Measurements from ENCODE around the gene GNAS.

Gene GNAS

DNA sequence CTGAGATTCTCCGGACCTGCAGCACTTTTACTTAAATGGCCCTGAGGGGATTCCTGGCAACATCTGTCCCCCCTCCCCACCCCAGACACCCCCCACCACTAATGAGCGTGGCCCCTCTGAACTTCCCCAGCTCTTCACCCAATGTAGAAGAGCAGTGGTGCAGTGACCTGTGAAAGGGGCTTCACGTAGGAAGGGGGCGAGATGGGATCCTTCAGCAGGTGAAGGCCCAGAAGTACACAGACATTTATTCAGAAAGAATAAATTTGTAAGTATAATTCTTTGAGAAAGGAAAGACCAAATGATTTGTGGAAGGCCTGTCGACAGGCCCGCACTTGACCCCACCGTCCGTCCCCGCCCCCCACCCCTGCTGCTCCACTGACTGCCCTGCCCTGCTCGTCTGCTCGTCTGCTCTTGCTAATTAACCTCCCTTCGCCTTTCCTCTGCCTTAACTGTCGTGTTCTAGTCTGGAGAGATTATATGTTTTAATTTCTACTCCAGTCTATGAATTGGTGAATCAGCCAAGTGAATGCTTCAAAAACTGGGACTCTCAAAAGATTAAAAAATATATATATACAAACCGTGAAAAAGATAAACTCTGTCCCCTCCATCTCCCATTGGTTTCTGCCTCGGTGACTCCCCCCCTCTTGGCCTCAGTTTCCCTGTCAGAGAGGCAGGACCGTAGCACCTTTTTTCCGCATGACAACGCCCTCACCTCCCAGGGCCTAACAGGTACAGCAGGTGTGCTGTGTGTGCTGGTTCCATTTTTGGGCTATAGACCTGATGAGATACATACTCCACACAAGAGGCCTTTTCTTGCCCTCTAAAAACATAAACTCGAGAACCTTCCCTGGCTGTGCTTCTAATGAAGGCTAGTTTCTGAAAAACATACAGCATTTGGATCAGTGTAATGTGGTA, 49.2 kb downstream of the GNAS start:
- no peak for DNase-seq

DNA sequence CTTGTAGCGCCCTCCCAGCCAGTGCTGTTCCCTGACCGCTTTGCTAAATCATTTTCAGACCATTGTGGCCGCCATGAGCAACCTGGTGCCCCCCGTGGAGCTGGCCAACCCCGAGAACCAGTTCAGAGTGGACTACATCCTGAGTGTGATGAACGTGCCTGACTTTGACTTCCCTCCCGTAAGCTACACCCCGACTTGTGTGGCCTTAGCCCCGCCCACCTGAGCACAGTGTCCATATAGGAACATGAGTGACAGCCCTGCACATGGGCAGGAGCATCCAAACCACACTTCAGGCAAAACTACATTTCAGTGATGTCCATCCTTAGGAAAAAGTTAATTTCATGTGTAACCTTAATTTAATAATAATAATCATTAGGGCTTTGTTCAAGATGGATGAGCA, 51.1 kb downstream of the GNAS start:
- DNase-seq: no peak

DNA sequence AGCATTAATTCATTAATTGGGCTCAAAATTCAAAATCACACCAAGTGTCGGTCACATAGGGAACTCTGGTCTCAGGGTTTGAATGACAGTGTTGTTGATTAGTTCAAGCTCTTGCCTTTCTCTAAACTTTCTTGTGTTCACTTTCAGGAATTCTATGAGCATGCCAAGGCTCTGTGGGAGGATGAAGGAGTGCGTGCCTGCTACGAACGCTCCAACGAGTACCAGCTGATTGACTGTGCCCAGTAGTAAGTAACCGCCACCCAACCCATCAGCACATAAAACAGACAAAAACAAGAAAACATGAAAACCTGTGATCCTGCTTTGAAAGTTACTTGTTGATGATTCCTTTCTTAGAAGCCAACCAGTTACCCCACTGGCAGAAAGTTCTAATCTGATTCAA, 52.7 kb downstream of the GNAS start:
- no peak for DNase-seq

GRCh38 chr20:58906111-58906510, 53.6 kb downstream of the GNAS start:
- no peak for DNase-seq

DNA sequence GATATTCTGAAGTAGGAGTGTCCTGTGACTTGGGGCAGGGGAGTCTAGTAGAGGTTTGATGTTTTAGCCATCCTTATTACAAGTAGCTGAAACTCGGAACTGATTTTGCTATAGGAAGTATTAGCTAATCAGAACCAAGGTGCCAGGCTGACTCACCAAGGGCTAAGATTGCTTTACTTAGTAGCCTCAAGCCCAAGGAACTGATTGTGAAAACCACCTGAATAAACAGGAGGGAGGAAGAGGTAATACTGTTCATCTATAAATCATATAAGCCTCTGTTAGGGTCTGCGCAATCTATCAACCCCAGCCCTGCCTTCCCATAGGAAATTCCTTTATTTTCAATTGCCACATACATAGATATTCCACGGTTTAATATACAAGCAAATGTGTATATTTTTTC, 54.4 kb downstream of the GNAS start:
- DNase-seq: no peak

DNA sequence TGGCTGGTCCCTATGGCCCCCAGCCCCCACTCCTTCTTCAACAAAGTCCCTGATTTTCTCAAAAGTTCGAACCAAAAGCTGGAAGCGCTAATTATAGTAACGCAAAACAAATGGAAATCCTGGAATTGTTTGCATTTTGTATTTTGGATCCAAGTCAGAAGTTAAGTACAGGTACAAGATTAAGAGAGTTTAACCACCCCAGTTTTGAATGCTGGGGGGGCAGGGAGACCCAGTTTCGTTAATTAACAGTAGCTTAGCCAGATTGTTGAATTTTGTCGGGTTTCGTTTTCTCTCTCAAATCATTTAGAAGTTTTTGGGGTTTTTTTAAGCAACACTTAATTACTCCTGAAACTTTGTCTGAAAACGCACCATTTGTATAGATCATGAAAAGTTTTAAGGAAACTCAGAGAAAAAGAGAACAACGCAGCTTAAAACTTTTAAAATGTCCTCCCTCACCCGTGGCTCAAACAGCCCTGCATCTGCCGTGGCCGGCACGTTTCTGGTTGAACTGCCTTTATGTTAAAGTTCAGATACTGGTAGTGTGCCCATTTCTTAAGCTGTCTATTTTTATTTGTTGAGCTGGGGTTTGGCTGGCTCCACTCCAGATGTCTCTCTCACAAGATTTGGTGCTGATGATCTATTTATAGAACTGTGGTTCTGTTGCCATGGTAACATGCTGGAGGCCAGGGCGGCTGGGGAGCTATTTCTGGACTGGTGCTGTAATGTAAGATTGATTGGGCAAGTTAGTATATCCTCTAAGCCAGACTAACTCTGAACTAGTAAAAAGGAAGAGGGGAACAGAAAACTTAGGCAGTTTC, 55.0 kb downstream of the GNAS start:
- peak; percentile 65 to 86 for DNase-seq

- DNase-seq: no peak
Observed at GRCh38 chr20:58908221-58908620, 55.7 kb downstream of the GNAS start.

GRCh38 chr20:58908941-58909340, 56.4 kb downstream of the GNAS start:
- DNase-seq: no peak

GRCh38 chr20:58909585-58909984, 57.1 kb downstream of the GNAS start:
- DNase-seq: no peak

- no peak for DNase-seq
Observed at GRCh38 chr20:58910473-58910872, 58.0 kb downstream of the GNAS start.

- DNase-seq: no peak
Observed at GRCh38 chr20:58911309-58911708, 58.8 kb downstream of the GNAS start.

DNA sequence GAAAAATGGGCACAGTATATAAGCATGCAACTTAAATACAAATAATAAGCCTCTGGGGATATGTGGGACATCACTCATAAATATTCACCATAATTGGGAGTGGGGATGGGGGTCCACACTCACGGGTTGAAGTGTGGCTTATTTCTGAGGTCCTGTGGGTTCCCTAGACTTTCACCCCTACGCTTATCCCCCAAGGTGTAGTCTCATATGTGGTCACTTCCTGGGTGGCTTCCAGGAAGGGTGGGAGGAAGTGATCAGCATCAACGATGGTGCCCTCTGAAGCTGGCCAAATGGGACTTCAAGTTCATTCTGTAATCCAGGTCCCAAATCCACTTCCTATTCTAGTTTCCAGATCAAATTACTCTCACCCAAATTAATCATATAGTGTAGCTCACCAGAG, 59.5 kb downstream of the GNAS start:
- no peak for DNase-seq

DNA sequence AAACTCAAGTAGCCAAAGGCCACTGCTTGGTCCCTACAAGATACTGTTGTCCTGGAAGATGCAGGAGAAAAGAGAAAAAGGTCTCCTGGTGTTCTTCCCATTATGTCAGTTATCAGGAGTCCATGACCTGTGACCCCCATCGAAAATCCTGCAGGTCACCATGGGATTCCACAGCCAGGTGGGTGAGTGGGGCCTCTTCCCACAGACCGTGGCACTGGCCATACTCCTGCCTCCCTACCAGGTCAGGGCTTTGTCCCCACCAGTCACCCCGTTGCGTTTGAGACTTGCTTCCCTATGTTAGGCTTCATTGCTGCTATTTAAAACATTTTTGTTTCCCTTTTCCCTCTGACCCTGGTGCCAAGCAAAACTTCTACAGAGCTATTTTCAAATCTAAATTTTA, 60.6 kb downstream of the GNAS start:
- no peak for DNase-seq

GRCh38 chr20:58918621-58919020, 66.1 kb downstream of the GNAS start:
- DNase-seq: no peak

- DNase-seq: peak; percentile 66 to 70
Observed at GRCh38 chr20:58921564-58921963, 69.0 kb downstream of the GNAS start.

- DNase-seq: no peak
Observed at GRCh38 chr20:58922036-58922435, 69.5 kb downstream of the GNAS start.

DNA sequence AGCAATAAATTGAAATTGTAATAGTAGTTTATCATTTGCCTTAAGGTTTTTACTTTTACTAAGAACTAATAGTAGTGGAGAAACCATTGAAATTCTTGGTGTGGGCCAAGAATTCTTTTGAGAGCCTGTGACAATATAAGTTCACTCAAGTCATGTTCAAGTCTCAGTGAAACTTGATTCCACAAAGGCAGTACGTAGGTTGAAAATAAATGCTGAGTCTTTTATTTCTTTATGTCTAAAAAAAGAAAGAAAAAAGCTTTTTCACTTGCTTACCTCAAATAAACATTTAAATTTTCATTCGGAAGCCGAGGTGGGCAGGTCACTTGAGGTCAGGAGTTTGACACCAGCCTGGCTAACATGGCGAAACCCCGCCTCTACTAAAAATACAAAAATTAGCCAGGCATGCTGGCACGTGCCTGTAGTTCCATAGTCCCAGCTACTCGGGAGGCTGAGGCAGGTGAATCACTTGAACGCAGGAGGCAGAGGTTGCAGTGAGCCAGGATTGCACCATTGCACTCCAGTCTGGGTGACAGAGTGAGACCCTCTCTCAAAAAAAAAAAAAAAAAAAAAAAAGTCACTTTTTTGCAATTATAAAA, 70.7 kb downstream of the GNAS start:
- no peak for DNase-seq

GRCh38 chr20:58926802-58927489, 74.4 kb downstream of the GNAS start:
- no peak for DNase-seq

DNA sequence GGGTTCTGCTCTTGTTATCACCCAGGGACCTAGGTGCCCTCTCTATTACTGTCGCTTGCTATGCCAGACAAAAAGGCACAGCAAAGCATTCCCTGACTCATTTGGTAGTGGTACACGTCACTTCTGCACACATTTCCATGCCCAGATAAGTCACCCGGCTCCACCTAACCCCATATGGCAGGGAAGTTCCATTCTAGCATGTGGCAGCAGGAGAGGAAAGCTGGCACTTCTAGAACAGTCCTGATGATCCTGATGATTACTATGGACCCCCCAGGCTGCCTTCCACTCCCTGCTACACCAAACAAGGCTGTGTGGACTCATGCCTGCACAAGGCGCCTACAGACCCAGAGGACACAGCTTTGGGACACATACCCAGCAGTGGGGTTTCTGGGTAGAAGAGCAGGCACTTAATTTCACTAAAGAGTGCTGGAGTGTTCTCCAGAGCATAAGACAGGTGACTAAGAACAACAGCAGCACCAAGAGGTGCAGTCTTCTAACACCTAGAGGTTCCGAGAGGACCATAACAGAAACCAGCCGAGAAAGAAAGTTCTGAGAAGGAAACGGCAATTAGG, 75.1 kb downstream of the GNAS start:
- no peak for DNase-seq

DNA sequence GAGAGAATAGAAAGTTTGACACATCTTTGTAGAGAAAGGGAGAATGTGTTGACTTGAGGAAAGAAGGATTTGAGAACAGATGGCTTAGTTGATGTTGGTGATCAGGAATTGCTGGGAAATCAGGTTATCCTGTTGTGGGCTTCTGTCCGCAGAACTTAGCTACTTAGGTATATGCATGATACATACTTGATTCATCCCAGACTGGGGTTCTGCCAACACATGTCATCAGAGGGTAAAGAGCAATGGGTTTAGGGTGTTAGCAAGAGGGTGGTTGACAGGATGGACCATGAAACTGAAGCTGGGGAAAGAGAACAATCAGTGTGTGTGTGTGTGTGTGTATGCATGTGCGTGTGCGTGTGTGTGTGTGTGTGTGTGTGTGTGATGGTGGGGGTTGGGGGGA, 78.0 kb downstream of the GNAS start:
- no peak for DNase-seq

DNA sequence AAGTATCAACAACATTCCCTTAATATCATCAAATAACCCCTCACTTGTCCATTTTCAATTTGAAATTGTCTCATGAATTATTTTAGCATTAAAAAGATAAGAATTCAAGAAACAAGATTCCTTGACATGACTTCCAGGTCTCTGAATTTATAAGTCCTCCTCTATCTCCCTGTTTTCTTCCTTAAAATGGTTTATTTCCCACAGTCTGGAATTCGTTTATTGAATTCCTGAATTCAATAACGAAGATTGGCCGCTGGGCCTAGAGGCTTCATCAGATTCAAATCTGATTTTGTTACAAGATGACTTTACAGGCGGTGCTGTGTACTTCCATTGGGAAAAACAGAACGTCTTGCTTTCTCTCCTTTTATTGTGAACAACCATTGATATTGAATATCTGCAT, 79.7 kb downstream of the GNAS start:
- no peak for DNase-seq

DNA sequence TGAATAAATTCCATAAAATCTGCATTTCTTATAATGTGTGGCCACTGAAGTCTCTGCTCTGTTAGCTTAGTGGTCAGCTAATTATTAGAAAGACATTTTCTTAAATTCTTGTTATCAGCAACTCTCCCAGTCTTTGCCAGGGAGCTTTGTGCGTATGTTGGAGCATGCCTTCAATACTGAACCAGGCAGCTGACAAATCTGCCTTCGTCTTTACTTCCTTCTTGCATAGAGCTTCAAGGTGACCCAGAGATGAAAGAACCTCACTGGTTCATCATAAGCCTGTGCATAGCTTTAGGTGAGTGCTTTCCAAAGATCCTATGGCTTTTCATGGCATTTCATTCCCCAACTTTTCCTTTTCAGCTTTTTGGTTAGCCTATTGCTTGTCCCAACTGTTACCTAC, 85.6 kb downstream of the GNAS start:
- no peak for DNase-seq

- no peak for DNase-seq
Observed at GRCh38 chr20:58938541-58938940, 86.0 kb downstream of the GNAS start.

Measured in NCI-H524 (cell line).